ENCODE measurements around the gene R3HDM4.

- TF ChIP-seq POLR2A (IDR thresholded peaks at IDR 0.05) (no peak), CTCF (IDR thresholded peaks at IDR 0.05) (no peak)
Measured at GRCh38 chr19:947090-947706, 34.2 kb upstream of the R3HDM4 start.

Measured in heart left ventricle (tissue), 13 donors.